Stimulated activated CD8-positive, alpha-beta memory T cell treated with anti-CD3 and anti-CD28 coated beads, Interleukin-7, amount 100 ng/mL, for 4 hours (primary cell): Measurements from ENCODE around the gene OR1J2.

ENCODE experiments used
- DNase-seq, 2 donors: peaks; one replicate each; pipeline ENCODE4 v3.0.0-alpha.2; 2020; ENCODE audit warnings: low read depth in 2 of 2

OR1J2 gene

DNA sequence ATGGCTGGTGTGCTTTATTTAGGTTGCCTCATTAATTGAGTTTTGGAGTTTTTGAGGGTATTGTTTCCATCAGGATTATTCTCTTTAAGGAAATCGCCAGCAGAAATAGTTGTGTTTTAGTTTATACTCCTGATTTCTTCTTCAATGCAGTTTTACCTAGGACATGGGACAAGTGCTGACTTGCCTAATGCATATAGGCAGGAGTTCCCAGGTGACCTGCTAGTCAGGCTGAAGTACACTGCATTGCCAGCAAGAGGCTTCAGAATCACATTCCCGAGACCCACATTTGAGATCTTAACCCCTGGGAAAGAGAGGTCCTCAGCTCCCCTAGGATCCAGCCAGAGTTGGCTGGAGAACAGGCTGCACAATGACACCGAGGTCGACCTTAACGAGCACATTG is 40.8 kb downstream of the OR1J2 start:
- DNase-seq, result no peak

GRCh38 chr9:122552812-122553211 is 42.2 kb downstream of the OR1J2 start, which contains the start of gene OR1N2:
Gene OR1N2 (plus strand): TSS chr9:122553112. CDS start chr9:122553212, 100 bp downstream.
- no peak for DNase-seq
